ENCODE data around the gene CCDC32. TPM values are rescaled to one million over a fixed set of nuclear protein-coding genes. Genes with fewer than 3 reads are reported as not detected.
A peak's percentile ranks its signal among the peaks of the same experiment; 100 is the strongest.

The CCDC32 gene
- total and polyA plus RNA-seq, 2 of the 13 experiments (the other 11 are each of a cell fraction or from before 2014, with no cell fraction given): 10.8 to 23.2 TPM

GRCh38 chr15:40591389-40591788 is 26.5 kb upstream of the CCDC32 start:
- intact Hi-C loops (cut with micrococcal nuclease; ENCODE audit: unreplicated experiment): loop anchor here (10.0 kb wide), 2 partner anchors 103 to 163 kb away; partner anchors contain the start of genes RAD51 and RMDN3
- ChIA-PET CTCF (ENCODE audit: low intra/inter-chr PET ratio, low total read pairs) (no interaction called here), POLR2A (interaction anchor here (0.5 to 2.0 kb wide), 6 partner anchors 10 to 525 kb away, joined by 3 to 7 read pairs (median 5); partner anchors contain the start of genes CCDC32, INO80, RAD51 and RPUSD2)
- no peaks in the 10 kb centered on the region for H4K20me1 ChIP-seq (ENCODE audit: insufficient read depth, low read length)
- under 1% methylated on average over 8 of the region's 8 CpGs for WGBS (ENCODE audit: low lambda C conversion rate)
- no peaks in the 10 kb centered on the region for H3K36me3 ChIP-seq (replicated peaks in 1 of 2; ENCODE audit: control insufficient read depth in 1 of 2, insufficient read depth in 2 of 2, low read length in 2 of 2)
- peak overlapping the region; percentile 24 for H3K9ac ChIP-seq (ENCODE audit: insufficient read depth, low read depth, low read length)
- peak overlapping the region; percentile 60 to 77 (median 74) for H3K4me3 ChIP-seq (replicated peaks in 1 of 3; ENCODE audit: insufficient read depth in 1 of 3, low read depth in 2 of 3, low read length in 3 of 3)
- peak; percentile 26 for ATAC-seq
- DNase-seq (ENCODE audit: low spot score): peak; percentile 35
- no TSS peak for BruUV-seq (replicated peaks)
- H2AFZ ChIP-seq (ENCODE audit: low read length): peak overlapping the region; percentile 88
- no peak for FAIRE-seq
- H3K9me3 ChIP-seq (ENCODE audit: low read length): no peaks in the 10 kb centered on the region
- H3K27me3 ChIP-seq (ENCODE audit: control insufficient read depth in 1 of 2, insufficient read depth in 2 of 2, low read length in 2 of 2): no peaks in the 10 kb centered on the region; a peak in 1 of 5 replicates
- peak overlapping the region; percentile 93 for H3K4me2 ChIP-seq (ENCODE audit: low read depth, low read length)
- in situ Hi-C loops (cut with HindIII; ENCODE audit: extremely low pct_ligation_motif_present, low pct_unique_long_range_greater_than_20kb): no loop called here
- H3K4me1 ChIP-seq (ENCODE audit: insufficient read depth, low read length): peaks cover 31% of the 10 kb centered on the region
- H3K27ac ChIP-seq (ENCODE audit: extremely low read length, insufficient read depth, low read length): peak overlapping the region; percentile 39
- peaks cover 19% of the 10 kb centered on the region for H3K79me2 ChIP-seq (ENCODE audit: insufficient read depth, low read length)
- TF ChIP-seq SAP130 (CRISPR knock-in tag; IDR thresholded peaks at IDR 0.05; ENCODE audit: low read depth): peak; percentile 55
- TF ChIP-seq ZFP82 (CRISPR knock-in tag; IDR thresholded peaks at IDR 0.05; ENCODE audit: borderline replicate concordance): no peak
- no peak for TF ChIP-seq ZNF747 (CRISPR knock-in tag; IDR thresholded peaks at IDR 0.05; ENCODE audit: borderline replicate concordance)
- no peak for TF ChIP-seq ATF4 (CRISPR knock-in tag; IDR thresholded peaks at IDR 0.05)
- TF ChIP-seq FOXA3 (CRISPR knock-in tag; IDR thresholded peaks at IDR 0.05): peak; percentile 63
- TF ChIP-seq TEAD3 (CRISPR knock-in tag; optimal IDR thresholded peaks at IDR 0.05; ENCODE audit: borderline replicate concordance): peak; percentile 54
- TF ChIP-seq ZNF362 (CRISPR knock-in tag; IDR thresholded peaks at IDR 0.05; ENCODE audit: borderline replicate concordance): no peak
- no peak for TF ChIP-seq ZSCAN5A (CRISPR knock-in tag; IDR thresholded peaks at IDR 0.05; ENCODE audit: borderline replicate concordance)
- TF ChIP-seq GATAD2A (CRISPR knock-in tag; IDR thresholded peaks at IDR 0.05): peak; percentile 43; the same call in 1 of the 2 replicates
- TF ChIP-seq TSC22D2 (CRISPR knock-in tag; IDR thresholded peaks at IDR 0.05; ENCODE audit: borderline replicate concordance): no peak
- TF ChIP-seq ZNF44 (CRISPR knock-in tag; IDR thresholded peaks at IDR 0.05): no peak
- TF ChIP-seq HNRNPUL1 (IDR thresholded peaks at IDR 0.05; ENCODE audit: low read depth, low read length): no peak
- no peak for TF ChIP-seq PLSCR1 (CRISPR knock-in tag; IDR thresholded peaks at IDR 0.05; ENCODE audit: borderline replicate concordance)
- TF ChIP-seq HOXA3 (CRISPR knock-in tag; IDR thresholded peaks at IDR 0.05): no peak
- no peak for TF ChIP-seq SNAPC4 (CRISPR knock-in tag; IDR thresholded peaks at IDR 0.05)
